Amniotic epithelial cell (primary cell): ENCODE measurements around the gene XRN2.
"Not testable (repeated sequence)": the region's sequence is repeated elsewhere in the genome, so short reads cannot be mapped to it uniquely, and the experiment has no call there.

Experiments
- DNase-seq: peaks from one replicate; pipeline ENCODE4 v3.0.0-alpha.2; 2010; ENCODE audit warnings: low read depth

The XRN2 gene

GRCh38 chr20:21389368-21389767, 86.2 kb downstream of the XRN2 start:
- no peak for DNase-seq

- DNase-seq = no peak
Observed at GRCh38 chr20:21390768-21391167, 87.6 kb downstream of the XRN2 start.

- DNase-seq = no peak
Observed at GRCh38 chr20:21391185-21391971, 88.2 kb downstream of the XRN2 start.

- no peak for DNase-seq
Observed at GRCh38 chr20:21391972-21392352, 88.8 kb downstream of the XRN2 start.

- DNase-seq = no peak
Observed at GRCh38 chr20:21393166-21393565, 90.0 kb downstream of the XRN2 start.

- no peak for DNase-seq
Observed at GRCh38 chr20:21393816-21394519, 90.8 kb downstream of the XRN2 start.

- no peak for DNase-seq
Observed at GRCh38 chr20:21394551-21394950, 91.4 kb downstream of the XRN2 start.

- DNase-seq = no peak
Observed at GRCh38 chr20:21395051-21395665, 92.0 kb downstream of the XRN2 start.

GRCh38 chr20:21395666-21396598, 92.8 kb downstream of the XRN2 start:
- DNase-seq = no peak

GRCh38 chr20:21396599-21397340, 93.6 kb downstream of the XRN2 start:
- DNase-seq = no peak

GRCh38 chr20:21397341-21398108, 94.4 kb downstream of the XRN2 start, which contains the start of gene NKX2-4:
Gene NKX2-4 (minus strand): TSS chr20:21397526. CDS start chr20:21397399, 127 bp downstream.
- no peak for DNase-seq

GRCh38 chr20:21398109-21399004, 95.2 kb downstream of the XRN2 start:
- no peak for DNase-seq

GRCh38 chr20:21399005-21399475, 95.9 kb downstream of the XRN2 start:
- DNase-seq = no peak

GRCh38 chr20:21411725-21412124, 108.6 kb downstream of the XRN2 start:
- no peak for DNase-seq

- not testable (repeated sequence) for DNase-seq
Observed at GRCh38 chr20:21413996-21414395, 110.9 kb downstream of the XRN2 start.

GRCh38 chr20:21419147-21419546, 116.0 kb downstream of the XRN2 start:
- not testable (repeated sequence) for DNase-seq

- DNase-seq = no peak
Observed at GRCh38 chr20:21421601-21422236, 118.6 kb downstream of the XRN2 start.

GRCh38 chr20:21423712-21424111, 120.6 kb downstream of the XRN2 start:
- DNase-seq = not testable (repeated sequence)

- DNase-seq = no peak
Observed at GRCh38 chr20:21424846-21425245, 121.7 kb downstream of the XRN2 start.
